ENCODE results near the gene HUNK. TPM values are rescaled to one million over a fixed set of nuclear protein-coding genes. Genes with fewer than 3 reads are reported as not detected.
"Not testable (repeated sequence)": the region's sequence is repeated elsewhere in the genome, so short reads cannot be mapped to it uniquely, and the experiment has no call there.

Gene HUNK
- total RNA-seq, 1 donor from 2014 or later, result 0.43 TPM

DNA sequence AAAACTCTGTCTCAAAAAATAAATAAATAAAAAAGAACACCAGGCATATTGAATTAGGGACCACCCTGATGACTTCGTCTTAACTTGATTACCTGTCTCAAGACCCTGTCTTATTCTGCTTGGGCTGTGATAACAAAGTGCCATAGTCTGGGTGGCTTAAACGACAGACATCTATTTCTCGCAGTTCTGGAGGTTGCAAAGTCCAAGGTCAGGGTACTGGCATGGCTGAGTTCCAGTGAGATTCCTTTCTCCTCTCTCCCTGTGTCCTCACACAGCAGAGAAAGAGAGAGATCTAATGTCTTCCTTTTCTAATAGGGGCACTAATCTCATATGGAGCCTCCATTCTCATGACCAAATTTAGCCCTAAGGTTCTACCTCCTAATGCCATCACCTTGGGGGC is 145.6 kb downstream of the HUNK start:
- H3K4me3 Mint-ChIP-seq (ENCODE audit: low read depth), result no peak overlapping the region
- H3K27ac Mint-ChIP-seq, result no peak overlapping the region
- DNase-seq (ENCODE audit: low spot score), result no peak
- no peaks in the 10 kb centered on the region for H3K36me3 Mint-ChIP-seq (ENCODE audit: low read depth)
- H3K9me3 Mint-ChIP-seq, result no peaks in the 10 kb centered on the region
- intact Hi-C loops (cut with micrococcal nuclease), result no loop called here
- no peaks in the 10 kb centered on the region for H3K4me1 Mint-ChIP-seq (ENCODE audit: low read depth)
- no peaks in the 10 kb centered on the region for H3K27me3 Mint-ChIP-seq (ENCODE audit: low read depth)

DNA sequence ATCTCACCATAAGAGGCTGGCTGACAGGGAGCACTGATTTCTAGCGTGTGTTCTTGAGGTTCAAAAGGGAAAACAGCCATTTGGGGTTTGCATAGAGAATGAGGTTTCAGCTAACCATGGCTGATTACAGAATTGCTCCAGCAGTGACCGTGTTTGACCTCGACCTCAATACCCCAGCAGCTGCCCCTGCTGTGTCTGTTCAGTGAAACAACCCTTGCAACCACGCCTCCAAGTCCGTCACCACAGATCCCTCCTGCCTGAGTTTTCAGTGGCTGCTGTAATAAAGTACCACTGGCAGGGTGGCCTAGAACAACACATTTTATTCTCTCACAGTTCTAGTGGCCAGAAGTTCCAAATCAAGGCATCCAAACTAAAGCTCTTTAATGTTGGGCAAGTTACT is 147.7 kb downstream of the HUNK start:
- intact Hi-C loops (cut with micrococcal nuclease), result no loop called here
- H3K36me3 Mint-ChIP-seq (ENCODE audit: low read depth), result no peaks in the 10 kb centered on the region
- H3K4me1 Mint-ChIP-seq (ENCODE audit: low read depth), result no peaks in the 10 kb centered on the region
- no peak for DNase-seq (ENCODE audit: low spot score)
- no peaks in the 10 kb centered on the region for H3K27me3 Mint-ChIP-seq (ENCODE audit: low read depth)
- H3K9me3 Mint-ChIP-seq, result no peaks in the 10 kb centered on the region
- H3K27ac Mint-ChIP-seq, result no peak overlapping the region
- no peak overlapping the region for H3K4me3 Mint-ChIP-seq (ENCODE audit: low read depth)

DNA sequence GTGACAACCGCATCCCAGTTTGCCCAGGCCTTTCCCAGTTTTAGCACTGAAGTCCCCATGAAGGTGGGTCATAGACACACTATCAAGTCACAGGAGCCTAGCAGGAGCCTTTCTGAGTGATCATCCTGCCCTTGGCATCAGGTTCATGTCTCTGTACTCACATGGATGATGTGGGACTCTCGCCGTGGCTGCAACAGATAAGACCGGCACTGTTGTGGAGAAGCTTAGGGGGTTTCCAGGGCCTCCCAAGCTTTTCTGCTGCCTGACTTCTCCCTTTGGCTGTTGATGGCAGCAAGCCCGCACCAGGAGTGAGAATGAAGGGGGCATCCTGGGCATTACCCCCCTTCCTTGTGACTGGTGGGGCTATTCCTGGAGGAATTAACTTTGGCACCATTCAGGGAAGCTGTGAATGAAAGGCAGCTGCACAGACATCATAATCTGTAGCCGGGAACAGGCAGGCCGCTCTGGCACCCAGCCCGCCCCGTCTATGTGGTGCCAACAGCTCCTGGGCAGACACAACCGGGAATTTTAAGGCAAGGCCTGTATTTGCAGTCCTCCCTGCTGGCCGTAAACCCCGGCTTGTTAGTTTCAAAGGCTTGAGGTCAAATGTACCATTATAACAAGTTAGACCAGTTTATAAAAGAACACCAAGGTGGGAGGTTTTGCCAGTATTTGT is 148.6 kb downstream of the HUNK start:
- DNase-seq (ENCODE audit: low spot score), result no peak
- no peaks in the 10 kb centered on the region for H3K27me3 Mint-ChIP-seq (ENCODE audit: low read depth)
- no peak overlapping the region for H3K4me3 Mint-ChIP-seq (ENCODE audit: low read depth)
- H3K36me3 Mint-ChIP-seq (ENCODE audit: low read depth), result no peaks in the 10 kb centered on the region
- intact Hi-C loops (cut with micrococcal nuclease), result no loop called here
- no peaks in the 10 kb centered on the region for H3K9me3 Mint-ChIP-seq
- H3K4me1 Mint-ChIP-seq (ENCODE audit: low read depth), result no peaks in the 10 kb centered on the region
- no peak overlapping the region for H3K27ac Mint-ChIP-seq

DNA sequence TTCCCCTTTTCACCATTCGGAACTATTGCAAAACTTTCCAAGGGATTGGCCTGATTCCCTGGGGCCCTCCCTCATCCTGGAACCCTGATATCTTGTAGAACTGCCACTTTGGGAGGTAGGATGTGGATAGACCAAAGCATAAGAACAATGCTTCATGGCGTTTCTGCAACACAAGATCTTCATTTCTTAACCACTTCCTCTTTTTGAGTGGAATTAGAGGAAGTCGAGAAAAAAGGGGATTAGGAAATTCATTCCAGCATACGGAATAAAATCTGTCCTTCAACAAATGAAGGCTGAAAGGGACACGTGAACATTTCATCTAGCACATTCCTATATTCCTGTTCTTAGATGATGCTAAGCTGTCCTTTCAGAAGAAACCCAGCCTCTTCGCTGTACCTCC is 149.3 kb downstream of the HUNK start:
- H3K9me3 Mint-ChIP-seq, result no peaks in the 10 kb centered on the region
- H3K27ac Mint-ChIP-seq, result no peak overlapping the region
- intact Hi-C loops (cut with micrococcal nuclease), result no loop called here
- no peaks in the 10 kb centered on the region for H3K27me3 Mint-ChIP-seq (ENCODE audit: low read depth)
- H3K4me1 Mint-ChIP-seq (ENCODE audit: low read depth), result no peaks in the 10 kb centered on the region
- no peak overlapping the region for H3K4me3 Mint-ChIP-seq (ENCODE audit: low read depth)
- no peak for DNase-seq (ENCODE audit: low spot score)
- H3K36me3 Mint-ChIP-seq (ENCODE audit: low read depth), result no peaks in the 10 kb centered on the region

DNA sequence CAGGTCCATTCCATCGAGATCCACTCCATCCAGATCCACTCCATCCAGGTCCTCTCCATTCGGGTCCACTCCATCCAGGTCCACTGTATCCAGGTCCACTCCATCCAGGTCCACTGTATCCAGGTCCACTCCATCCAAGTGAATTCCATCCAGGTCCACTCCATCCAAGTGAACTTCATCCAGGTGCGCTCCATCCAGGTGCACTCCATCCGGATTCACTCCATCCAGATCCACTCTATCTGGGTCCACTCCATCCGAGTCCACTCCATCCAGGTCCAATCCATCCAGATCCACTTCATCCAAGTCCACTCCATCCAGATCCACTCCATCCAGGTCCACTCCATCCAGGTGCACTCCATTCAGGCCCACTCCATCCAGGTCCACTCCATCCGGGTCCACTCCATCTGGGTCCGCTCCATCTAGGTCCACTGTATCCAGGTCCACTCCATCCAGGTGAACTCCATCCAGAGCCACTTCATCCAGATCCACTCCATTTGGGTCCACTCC is 157.4 kb downstream of the HUNK start:
- Mint-ChIP-seq H3K4me1 (ENCODE audit: low read depth) (no peaks in the 10 kb centered on the region), H3K27me3 (ENCODE audit: low read depth) (no peaks in the 10 kb centered on the region), H3K9me3 (peaks cover 5% of the 10 kb centered on the region), H3K27ac (no peak overlapping the region), H3K4me3 (ENCODE audit: low read depth) (no peak overlapping the region), H3K36me3 (ENCODE audit: low read depth) (no peaks in the 10 kb centered on the region)
- no peak for DNase-seq (ENCODE audit: low spot score)
- intact Hi-C loops (cut with micrococcal nuclease), result no loop called here

DNA sequence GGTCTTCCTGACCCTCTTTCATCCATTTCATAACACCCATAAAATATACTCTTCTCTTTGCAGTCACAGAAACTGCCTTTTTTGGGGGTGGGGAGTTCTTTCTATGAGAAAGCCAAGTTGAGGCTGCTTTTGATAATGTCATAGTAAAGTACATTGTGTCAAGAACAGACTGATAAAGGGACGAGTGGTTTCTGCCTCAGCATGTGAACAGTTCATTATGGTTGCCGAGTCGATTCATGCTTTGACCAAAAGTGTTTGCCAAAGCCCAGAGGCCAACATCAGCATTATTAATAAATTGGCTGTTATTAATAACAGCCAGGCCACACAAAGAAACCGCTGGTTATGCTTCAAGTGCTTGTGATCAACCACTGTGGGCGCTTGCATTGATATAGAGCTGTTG is 162.0 kb downstream of the HUNK start:
- H3K4me1 Mint-ChIP-seq (ENCODE audit: low read depth), result no peaks in the 10 kb centered on the region
- intact Hi-C loops (cut with micrococcal nuclease), result no loop called here
- no peak overlapping the region for H3K27ac Mint-ChIP-seq
- no peaks in the 10 kb centered on the region for H3K27me3 Mint-ChIP-seq (ENCODE audit: low read depth)
- H3K36me3 Mint-ChIP-seq (ENCODE audit: low read depth), result no peaks in the 10 kb centered on the region
- H3K9me3 Mint-ChIP-seq, result peaks cover 5% of the 10 kb centered on the region
- H3K4me3 Mint-ChIP-seq (ENCODE audit: low read depth), result no peak overlapping the region
- DNase-seq (ENCODE audit: low spot score), result no peak

DNA sequence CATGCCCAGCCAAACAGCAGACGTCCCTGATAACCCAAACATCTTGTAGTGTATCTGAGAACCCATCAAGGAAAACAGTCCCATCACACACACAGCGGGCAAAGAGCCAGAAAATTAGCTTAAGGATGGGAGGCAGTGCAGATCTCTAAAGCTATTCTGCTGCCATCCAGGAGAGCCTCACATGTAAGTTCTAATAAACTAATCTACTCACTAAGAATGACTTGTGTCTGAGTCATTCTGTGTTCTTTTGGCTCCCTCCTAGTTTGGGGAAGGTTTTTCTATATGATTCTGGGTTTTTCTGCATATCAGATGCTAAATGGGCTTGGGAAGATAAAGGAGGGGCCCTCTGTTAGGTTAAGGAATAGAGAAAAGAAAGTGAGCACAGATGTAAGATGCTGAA is 162.8 kb downstream of the HUNK start:
- Mint-ChIP-seq H3K36me3 (ENCODE audit: low read depth) (no peaks in the 10 kb centered on the region), H3K4me3 (ENCODE audit: low read depth) (no peak overlapping the region), H3K27ac (no peak overlapping the region), H3K9me3 (no peaks in the 10 kb centered on the region), H3K27me3 (ENCODE audit: low read depth) (no peaks in the 10 kb centered on the region), H3K4me1 (ENCODE audit: low read depth) (no peaks in the 10 kb centered on the region)
- intact Hi-C loops (cut with micrococcal nuclease), result no loop called here
- no peak for DNase-seq (ENCODE audit: low spot score)

DNA sequence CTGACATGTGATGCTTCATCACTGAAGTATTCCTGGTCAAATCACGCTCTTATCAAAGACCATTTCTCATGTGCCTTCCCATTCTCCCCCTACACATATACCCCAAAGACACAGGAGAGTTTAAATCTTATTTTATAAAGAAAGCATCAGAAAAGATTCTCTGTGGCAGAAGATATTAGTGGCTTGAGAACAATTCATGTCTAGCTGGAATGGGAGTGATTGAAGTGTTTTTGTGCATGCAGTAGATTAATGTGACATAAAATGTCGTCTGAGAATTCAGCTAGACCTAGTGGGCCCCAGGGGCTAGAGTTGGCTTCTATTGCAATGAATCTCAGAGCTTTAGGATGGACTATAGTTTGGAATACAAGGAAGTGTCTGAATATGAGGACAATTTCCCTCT is 163.9 kb downstream of the HUNK start:
- no peak for DNase-seq (ENCODE audit: low spot score)
- Mint-ChIP-seq H3K4me1 (ENCODE audit: low read depth) (no peaks in the 10 kb centered on the region), H3K27me3 (ENCODE audit: low read depth) (no peaks in the 10 kb centered on the region)

DNA sequence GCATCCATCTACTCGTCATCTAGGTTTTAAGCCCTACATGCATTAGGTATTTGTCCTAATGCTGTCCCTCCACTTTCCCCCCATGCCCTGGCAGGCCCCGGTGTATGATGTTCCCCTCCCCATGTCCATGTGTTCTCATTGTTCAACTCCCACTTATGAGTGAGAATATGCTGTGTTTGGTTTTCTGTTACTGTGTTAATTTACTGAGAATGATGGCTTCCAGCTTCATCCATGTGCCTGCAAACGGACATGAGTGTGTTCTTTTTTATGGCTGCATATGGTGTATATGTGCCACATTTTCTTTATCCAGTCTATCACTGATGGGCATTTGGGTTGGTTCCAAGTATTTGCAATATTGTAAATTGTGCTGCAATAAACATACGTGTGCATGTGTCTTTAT is 165.9 kb downstream of the HUNK start:
- DNase-seq (ENCODE audit: low spot score); H3K27me3 Mint-ChIP-seq (ENCODE audit: low read depth); intact Hi-C loops (cut with micrococcal nuclease); H3K36me3 Mint-ChIP-seq (ENCODE audit: low read depth); H3K4me3 Mint-ChIP-seq (ENCODE audit: low read depth); H3K27ac Mint-ChIP-seq; H3K4me1 Mint-ChIP-seq (ENCODE audit: low read depth): not testable (repeated sequence)
- peaks cover 11% of the 10 kb centered on the region for H3K9me3 Mint-ChIP-seq

More for the DNA sequence above, 163.9 kb downstream of the HUNK start:
- no peaks in the 10 kb centered on the region for H3K9me3 Mint-ChIP-seq
- no peak overlapping the region for H3K4me3 Mint-ChIP-seq (ENCODE audit: low read depth)
- no peaks in the 10 kb centered on the region for H3K36me3 Mint-ChIP-seq (ENCODE audit: low read depth)
- intact Hi-C loops (cut with micrococcal nuclease), result no loop called here
- H3K27ac Mint-ChIP-seq, result no peak overlapping the region

DNA sequence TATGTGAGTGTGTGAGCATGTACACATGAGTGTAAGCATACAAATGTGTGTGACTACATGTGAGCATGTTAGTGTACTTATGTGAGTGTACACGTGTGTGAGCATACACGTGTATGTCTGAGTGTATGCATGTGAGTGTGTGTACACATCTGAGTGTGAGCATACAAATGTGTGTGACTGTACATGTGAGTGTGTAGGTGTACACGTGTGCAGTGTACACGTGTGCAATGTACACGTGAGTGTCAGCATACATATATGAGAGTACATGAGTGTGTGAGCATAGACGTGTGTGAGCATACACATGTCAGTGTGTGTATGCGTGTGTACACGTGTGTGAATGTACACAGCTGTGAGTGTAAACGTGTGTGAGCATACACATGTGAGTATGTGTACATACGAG is 170.6 kb downstream of the HUNK start:
- intact Hi-C loops (cut with micrococcal nuclease), result no loop called here
- peaks cover 11% of the 10 kb centered on the region for H3K9me3 Mint-ChIP-seq
- no peak for DNase-seq (ENCODE audit: low spot score)
- no peaks in the 10 kb centered on the region for H3K4me1 Mint-ChIP-seq (ENCODE audit: low read depth)
- no peak overlapping the region for H3K27ac Mint-ChIP-seq
- no peaks in the 10 kb centered on the region for H3K27me3 Mint-ChIP-seq (ENCODE audit: low read depth)
- H3K36me3 Mint-ChIP-seq (ENCODE audit: low read depth), result no peaks in the 10 kb centered on the region
- no peak overlapping the region for H3K4me3 Mint-ChIP-seq (ENCODE audit: low read depth)

DNA sequence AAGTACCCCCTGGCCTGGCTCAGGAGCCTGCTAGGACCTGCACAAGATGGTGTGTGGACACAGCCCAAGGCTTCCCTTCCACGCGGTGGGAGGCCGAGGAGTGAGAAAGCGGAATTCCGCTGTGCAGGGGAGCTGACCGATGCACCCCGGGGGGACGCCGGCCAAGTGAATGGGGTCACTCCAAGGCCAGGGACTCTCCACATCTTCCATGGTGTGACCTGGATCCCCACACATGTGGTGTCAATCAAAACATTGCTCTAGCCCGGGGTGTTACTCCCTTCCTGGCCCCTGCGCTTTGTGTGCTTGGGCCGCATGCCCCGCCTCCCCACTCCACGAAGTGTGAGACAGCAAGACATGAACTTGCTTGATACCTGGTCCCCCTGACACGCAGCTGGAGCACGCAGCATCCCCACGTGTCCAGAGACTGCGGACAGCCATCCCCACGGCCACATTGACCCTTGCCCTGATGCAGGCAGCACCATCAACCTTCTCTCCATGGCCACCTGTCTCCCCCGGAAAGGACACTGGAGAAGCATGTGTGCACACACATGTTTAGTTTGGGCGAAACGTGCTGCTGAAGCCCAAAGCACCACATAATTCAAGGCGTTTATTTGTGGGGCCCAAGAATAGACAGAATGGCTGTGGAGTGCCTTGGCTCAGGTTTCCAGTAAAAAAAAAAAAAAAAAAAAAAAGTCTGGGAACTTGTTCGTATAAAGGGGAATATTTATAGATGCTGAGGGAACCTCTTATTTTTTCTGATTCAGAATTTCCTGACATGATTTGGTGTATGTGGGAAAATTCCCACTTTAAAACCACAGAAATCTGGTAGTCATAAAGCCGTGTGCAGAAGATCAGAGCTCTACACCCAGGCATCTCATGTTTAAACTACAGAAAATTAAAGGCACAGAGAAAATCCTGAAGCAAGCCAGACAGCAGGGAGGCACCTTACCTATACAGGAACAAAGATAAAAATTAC is 171.7 kb downstream of the HUNK start:
- H3K4me1 Mint-ChIP-seq (ENCODE audit: low read depth), result no peaks in the 10 kb centered on the region
- no peaks in the 10 kb centered on the region for H3K36me3 Mint-ChIP-seq (ENCODE audit: low read depth)
- intact Hi-C loops (cut with micrococcal nuclease), result no loop called here
- H3K27ac Mint-ChIP-seq, result no peak overlapping the region
- peaks cover 11% of the 10 kb centered on the region for H3K9me3 Mint-ChIP-seq
- no peak overlapping the region for H3K4me3 Mint-ChIP-seq (ENCODE audit: low read depth)
- H3K27me3 Mint-ChIP-seq (ENCODE audit: low read depth), result no peaks in the 10 kb centered on the region
- DNase-seq (ENCODE audit: low spot score), result no peak

DNA sequence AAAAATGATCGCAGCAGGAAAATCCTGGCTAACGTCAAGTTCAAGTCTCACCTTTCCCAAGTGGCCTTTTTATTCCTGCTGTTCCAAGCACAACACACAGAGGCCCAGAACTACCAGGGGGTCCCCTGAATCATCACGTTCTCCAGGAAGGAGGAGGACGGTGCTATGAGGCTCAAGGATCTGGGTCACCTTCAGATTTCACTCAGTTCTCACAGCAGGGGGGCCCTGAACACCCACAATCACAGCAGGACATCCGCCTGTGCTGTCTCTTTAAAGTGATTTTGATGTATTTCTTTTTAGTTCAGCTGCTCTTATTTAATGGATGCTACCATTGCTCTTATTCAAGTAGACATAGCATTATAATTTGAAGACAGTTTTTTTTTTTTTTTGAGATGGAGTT is 173.4 kb downstream of the HUNK start:
- DNase-seq (ENCODE audit: low spot score), result no peak

DNA sequence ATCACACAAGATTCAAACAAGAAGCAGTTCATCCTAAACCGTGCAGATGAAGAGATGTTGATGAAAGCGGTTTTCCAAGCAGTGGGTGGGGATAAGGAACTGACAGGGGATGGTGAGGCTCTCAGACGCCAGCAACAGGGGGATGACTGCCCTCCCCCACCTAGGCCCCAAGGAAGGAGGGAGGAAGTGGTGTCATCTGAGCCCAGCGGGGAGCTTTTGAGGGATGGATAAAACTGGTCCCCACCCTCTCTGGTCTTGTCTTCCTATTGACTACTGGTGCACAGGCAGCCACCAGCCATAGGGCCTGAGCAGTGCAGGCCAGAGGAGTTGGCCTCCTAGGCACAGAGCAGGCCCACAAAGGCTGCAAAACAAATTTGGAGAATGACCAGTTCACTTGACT is 175.5 kb downstream of the HUNK start:
- Mint-ChIP-seq H3K4me3 (ENCODE audit: low read depth) (no peak overlapping the region), H3K4me1 (ENCODE audit: low read depth) (no peaks in the 10 kb centered on the region), H3K27ac (no peak overlapping the region), H3K27me3 (ENCODE audit: low read depth) (no peaks in the 10 kb centered on the region), H3K9me3 (peaks cover 4% of the 10 kb centered on the region), H3K36me3 (ENCODE audit: low read depth) (no peaks in the 10 kb centered on the region)
- DNase-seq (ENCODE audit: low spot score), result no peak
- intact Hi-C loops (cut with micrococcal nuclease), result no loop called here

More for the DNA sequence above, 173.4 kb downstream of the HUNK start:
- H3K9me3 Mint-ChIP-seq, result peaks cover 11% of the 10 kb centered on the region
- H3K27ac Mint-ChIP-seq, result no peak overlapping the region
- H3K4me1 Mint-ChIP-seq (ENCODE audit: low read depth), result no peaks in the 10 kb centered on the region
- H3K27me3 Mint-ChIP-seq (ENCODE audit: low read depth), result no peaks in the 10 kb centered on the region
- H3K36me3 Mint-ChIP-seq (ENCODE audit: low read depth), result no peaks in the 10 kb centered on the region
- no peak overlapping the region for H3K4me3 Mint-ChIP-seq (ENCODE audit: low read depth)
- intact Hi-C loops (cut with micrococcal nuclease), result no loop called here

Measured in activated T-helper 2 cell treated with anti-CD3 and anti-CD28 coated beads, Interferon-gamma antibody, Interleukin-2, Interleukin-4, amounts not matched to agents 10 μg/mL and 5 μg/mL and 100 μg/mL, durations not matched to agents 14 hours and 24 hours and 36 hours (primary cell).